ENCODE measurements around the gene NCAPD2. TPM values are rescaled to one million over a fixed set of nuclear protein-coding genes. Genes with fewer than 3 reads are reported as not detected.

NCAPD2 gene
- total RNA-seq, 1 experiment from 2014 or later, result 266 TPM

DNA sequence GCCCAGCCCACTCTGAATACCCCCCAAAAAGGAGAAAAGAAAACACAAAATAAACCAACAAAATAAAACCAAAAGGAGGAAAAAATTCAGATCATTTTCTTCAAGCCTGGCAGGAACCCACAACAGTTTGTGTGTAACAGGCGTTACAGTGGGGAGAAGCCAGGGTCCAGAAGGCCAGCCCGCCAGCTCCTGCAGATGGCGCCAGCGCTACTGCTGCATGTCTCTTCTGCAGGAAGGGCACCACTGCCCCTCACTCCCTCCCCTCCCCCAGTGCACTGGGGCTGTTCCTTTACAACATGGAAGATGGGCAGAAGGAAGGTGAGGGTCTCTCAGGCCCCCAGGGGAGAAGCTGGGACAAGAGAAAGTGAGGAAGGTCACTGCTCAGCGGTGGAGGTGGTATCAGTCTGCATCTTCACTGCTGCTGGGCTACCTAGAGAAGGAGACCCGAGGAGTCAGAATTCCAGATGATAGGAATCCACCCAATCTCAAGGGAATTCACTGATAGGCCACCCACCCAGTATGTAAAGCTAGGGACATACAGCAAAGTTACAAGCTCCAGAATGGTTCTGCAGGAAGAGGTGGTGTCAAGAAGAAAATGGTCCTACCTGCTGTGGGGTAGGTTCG, 76.5 kb downstream of the NCAPD2 start:
- BruUV-seq (replicated peaks), result no TSS peak
- POLR2A ChIA-PET (ENCODE audit: unreplicated experiment), result interaction anchor here (0.7 kb wide), 1 partner anchor 193 kb away, joined by 17 read pairs; no protein-coding TSS in a partner anchor

DNA sequence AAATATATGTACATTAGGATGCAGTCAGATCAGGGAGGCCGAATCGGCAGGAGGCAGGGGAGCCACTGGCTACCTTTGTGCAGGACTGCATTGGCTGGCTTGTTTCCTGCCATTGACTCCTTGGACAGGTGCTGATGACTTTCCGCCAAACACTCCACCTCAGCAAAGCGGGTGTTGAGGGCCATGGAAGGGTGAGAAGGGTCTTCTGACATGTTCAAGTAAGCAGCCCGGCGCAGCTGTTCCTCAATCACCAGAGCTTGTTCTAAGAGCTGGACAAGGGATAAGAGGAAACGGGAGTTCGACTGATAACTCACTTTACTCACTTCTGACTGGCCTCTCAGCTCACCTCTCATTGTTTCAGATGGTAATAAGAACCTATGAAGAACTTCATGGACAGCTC, 79.1 kb downstream of the NCAPD2 start:
- Histone ChIP-seq H2AFZ (no peak overlapping the region), H4K20me1 (ENCODE audit: insufficient read depth) (no peaks in the 10 kb centered on the region; the same call in 1 of the 2 replicates), H3K4me1 (replicated peaks; ENCODE audit: insufficient read depth) (peaks cover 10% of the 10 kb centered on the region), H3K4me3 (no peak overlapping the region), H3K27ac (no peak overlapping the region), H3K27me3 (ENCODE audit: insufficient read depth, low read depth) (no peaks in the 10 kb centered on the region), H3K9me2 (ENCODE audit: insufficient read depth) (no peaks in the 10 kb centered on the region), H3K79me2 (ENCODE audit: low read depth) (peaks cover 11% of the 10 kb centered on the region), H3F3A (ENCODE audit: insufficient read depth, low read depth) (peaks cover 73% of the 10 kb centered on the region), H3K4me2 (no peak overlapping the region), H3K9me3 (ENCODE audit: insufficient read depth, low read depth) (no peaks in the 10 kb centered on the region), H3K36me3 (ENCODE audit: low read depth) (peaks cover 46% of the 10 kb centered on the region)
- DNase-seq, result no peak
- POLR2A ChIA-PET (ENCODE audit: unreplicated experiment), result interaction anchor here (0.7 kb wide), 1 partner anchor 945 kb away, joined by 3 read pairs; no protein-coding TSS in a partner anchor
- CTCF ChIA-PET, result interaction anchor here (0.7 kb wide), 2 partner anchors 125 to 583 kb away, joined by 5 to 6 read pairs; no protein-coding TSS in a partner anchor
- no TSS peak for BruUV-seq (replicated peaks)
- intact Hi-C loops (cut with micrococcal nuclease; ENCODE audit: unreplicated experiment), result no loop called here
- TF ChIP-seq, protein P1, sequence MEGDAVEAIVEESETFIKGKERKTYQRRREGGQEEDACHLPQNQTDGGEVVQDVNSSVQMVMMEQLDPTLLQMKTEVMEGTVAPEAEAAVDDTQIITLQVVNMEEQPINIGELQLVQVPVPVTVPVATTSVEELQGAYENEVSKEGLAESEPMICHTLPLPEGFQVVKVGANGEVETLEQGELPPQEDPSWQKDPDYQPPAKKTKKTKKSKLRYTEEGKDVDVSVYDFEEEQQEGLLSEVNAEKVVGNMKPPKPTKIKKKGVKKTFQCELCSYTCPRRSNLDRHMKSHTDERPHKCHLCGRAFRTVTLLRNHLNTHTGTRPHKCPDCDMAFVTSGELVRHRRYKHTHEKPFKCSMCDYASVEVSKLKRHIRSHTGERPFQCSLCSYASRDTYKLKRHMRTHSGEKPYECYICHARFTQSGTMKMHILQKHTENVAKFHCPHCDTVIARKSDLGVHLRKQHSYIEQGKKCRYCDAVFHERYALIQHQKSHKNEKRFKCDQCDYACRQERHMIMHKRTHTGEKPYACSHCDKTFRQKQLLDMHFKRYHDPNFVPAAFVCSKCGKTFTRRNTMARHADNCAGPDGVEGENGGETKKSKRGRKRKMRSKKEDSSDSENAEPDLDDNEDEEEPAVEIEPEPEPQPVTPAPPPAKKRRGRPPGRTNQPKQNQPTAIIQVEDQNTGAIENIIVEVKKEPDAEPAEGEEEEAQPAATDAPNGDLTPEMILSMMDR (conservative IDR thresholded peaks at IDR 0.05), result no peak
- TF ChIP-seq EZH2 (IDR thresholded peaks at IDR 0.05; ENCODE audit: low read depth), result no peak

More for the DNA sequence above, 76.5 kb downstream of the NCAPD2 start:
- H3F3A ChIP-seq (ENCODE audit: insufficient read depth, low read depth), result peaks cover 86% of the 10 kb centered on the region
- no peaks in the 10 kb centered on the region for H3K9me2 ChIP-seq (ENCODE audit: insufficient read depth)
- DNase-seq, result peak; percentile 35 to 62
- H3K27me3 ChIP-seq (ENCODE audit: insufficient read depth, low read depth), result no peaks in the 10 kb centered on the region
- H3K79me2 ChIP-seq (ENCODE audit: low read depth), result peaks cover 38% of the 10 kb centered on the region
- H4K20me1 ChIP-seq (ENCODE audit: insufficient read depth), result no peaks in the 10 kb centered on the region; the same call in 1 of the 2 replicates
- TF ChIP-seq, protein P1 (conservative IDR thresholded peaks at IDR 0.05), result peak; percentile 58; the same call in 1 of the 2 replicates
- no peak for TF ChIP-seq EZH2 (IDR thresholded peaks at IDR 0.05; ENCODE audit: low read depth)
- H3K4me1 ChIP-seq (replicated peaks; ENCODE audit: insufficient read depth), result peaks cover 16% of the 10 kb centered on the region
- H3K9me3 ChIP-seq (ENCODE audit: insufficient read depth, low read depth), result no peaks in the 10 kb centered on the region
- no peak overlapping the region for H3K27ac ChIP-seq
- H2AFZ ChIP-seq, result no peak overlapping the region
- intact Hi-C loops (cut with micrococcal nuclease; ENCODE audit: unreplicated experiment), result no loop called here
- H3K36me3 ChIP-seq (ENCODE audit: low read depth), result peaks cover 44% of the 10 kb centered on the region
- H3K4me2 ChIP-seq, result no peak overlapping the region
- CTCF ChIA-PET, result interaction anchor here (0.7 kb wide), 1 partner anchor 119 kb away, joined by 6 read pairs; the partner anchor contains the start of gene ZNF384
- no peak overlapping the region for H3K4me3 ChIP-seq

DNA sequence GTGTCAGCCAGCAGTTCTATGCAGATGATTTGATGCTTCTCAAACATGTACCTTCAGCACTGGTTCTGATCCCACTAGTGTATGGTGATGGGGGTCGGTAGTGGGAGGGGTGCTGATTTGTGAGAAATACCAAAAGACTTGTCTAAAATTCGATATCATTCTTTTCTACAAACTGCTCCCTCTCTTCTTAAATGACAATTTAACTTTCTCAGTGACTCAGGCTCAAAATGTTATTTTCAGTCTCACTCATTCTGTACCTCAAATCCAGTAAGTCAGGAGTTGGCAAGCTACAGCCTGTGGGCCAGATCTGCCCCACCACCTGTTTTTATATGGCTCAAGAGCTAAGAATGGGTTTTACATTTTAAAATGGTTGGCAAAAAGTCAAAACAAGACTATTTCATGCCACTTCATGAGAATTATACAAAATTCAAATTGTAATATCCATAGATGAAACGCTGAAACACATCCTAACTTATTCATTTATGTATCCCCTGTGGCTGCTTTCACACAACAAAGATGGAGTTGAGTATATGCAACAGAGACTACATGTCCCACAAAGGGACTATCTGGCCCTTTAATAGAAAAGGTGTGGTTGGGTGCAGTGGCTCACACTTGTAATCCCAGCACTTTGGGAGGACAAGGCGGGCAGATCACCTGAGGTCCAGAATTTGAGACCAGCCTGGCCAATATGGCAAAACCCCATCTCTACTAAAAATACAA, 80.8 kb downstream of the NCAPD2 start:
- H3K27me3 ChIP-seq (ENCODE audit: insufficient read depth, low read depth), result no peaks in the 10 kb centered on the region
- H3K4me3 ChIP-seq, result no peak overlapping the region
- peaks cover 66% of the 10 kb centered on the region for H3F3A ChIP-seq (ENCODE audit: insufficient read depth, low read depth)
- ChIA-PET CTCF (no interaction called here), POLR2A (ENCODE audit: unreplicated experiment) (interaction anchor here (0.6 kb wide), 1 partner anchor 369 kb away, joined by 8 read pairs; the partner anchor contains the start of genes C12orf57 and RNU7-1)
- H3K27ac ChIP-seq, result no peak overlapping the region
- no TSS peak for BruUV-seq (replicated peaks)
- no peak for TF ChIP-seq EZH2 (IDR thresholded peaks at IDR 0.05; ENCODE audit: low read depth)
- TF ChIP-seq, protein P1 (conservative IDR thresholded peaks at IDR 0.05), result no peak
- H4K20me1 ChIP-seq (ENCODE audit: insufficient read depth), result no peaks in the 10 kb centered on the region; the same call in 1 of the 2 replicates
- no peaks in the 10 kb centered on the region for H3K9me2 ChIP-seq (ENCODE audit: insufficient read depth)
- intact Hi-C loops (cut with micrococcal nuclease; ENCODE audit: unreplicated experiment), result no loop called here
- DNase-seq, result peak in 1 of 2 experiments; percentile 31
- H3K4me1 ChIP-seq (replicated peaks; ENCODE audit: insufficient read depth), result no peaks in the 10 kb centered on the region
- no peak overlapping the region for H3K4me2 ChIP-seq
- H3K9me3 ChIP-seq (ENCODE audit: insufficient read depth, low read depth), result no peaks in the 10 kb centered on the region
- H3K79me2 ChIP-seq (ENCODE audit: low read depth), result 0 out of 2 replicates have a peak, but pooled peaks cover under 1% of the 10 kb centered on the region
- H3K36me3 ChIP-seq (ENCODE audit: low read depth), result peaks cover 60% of the 10 kb centered on the region
- H2AFZ ChIP-seq, result no peak overlapping the region
